OCI-LY1 (cell line): Measurements from ENCODE around the gene SLC10A4.
"Not testable (repeated sequence)": the region's sequence is repeated elsewhere in the genome, so short reads cannot be mapped to it uniquely, and the experiment has no call there.

Experiments used
- H2AFZ ChIP-seq: fragments of 200-600 bp; sonication (generic), shearing (Covaris generic); 2 replicates; pipeline ENCODE4 v1.6.0; 2014; ENCODE audit warnings: antibody characterized with exemption, mild to moderate bottlenecking, low read length
- H3F3A ChIP-seq: fragments of 200-600 bp; sonication (generic), shearing (Covaris generic); 2 replicates; pipeline ENCODE4 v1.6.0; 2014; ENCODE audit warnings: mild to moderate bottlenecking, antibody characterized with exemption, low read length, moderate library complexity; ENCODE audit not compliant: insufficient read depth
- H3K27ac ChIP-seq: fragments of 200-600 bp; sonication (generic); 2 replicates; pipeline ENCODE4 v1.5.1; 2014; ENCODE audit warnings: low read length, mixed run types, mild to moderate bottlenecking, low read depth; ENCODE audit not compliant: poor library complexity, severe bottlenecking
- H3K27me3 ChIP-seq: fragments of 200-600 bp; sonication (generic); 2 replicates; pipeline ENCODE4 v1.6.0; 2014; ENCODE audit warnings: antibody characterized with exemption, mild to moderate bottlenecking, low read length, moderate library complexity; ENCODE audit not compliant: insufficient read depth
- H3K36me3 ChIP-seq: fragments of 200-600 bp; sonication (generic); 2 replicates; pipeline ENCODE4 v1.6.1; 2014; ENCODE audit warnings: mild to moderate bottlenecking, antibody characterized with exemption, low read length, moderate library complexity, mixed read lengths; ENCODE audit not compliant: insufficient read depth
- H3K4me1 ChIP-seq: fragments of 200-600 bp; sonication (generic); 2 replicates; pipeline ENCODE4 v1.5.1; 2014; ENCODE audit warnings: mild to moderate bottlenecking, low read length, moderate library complexity; ENCODE audit not compliant: insufficient read depth, severe bottlenecking
- H3K4me2 ChIP-seq: fragments of 200-600 bp; sonication (generic), shearing (Covaris generic); 2 replicates; pipeline ENCODE4 v1.6.1; 2014; ENCODE audit warnings: low read length
- H3K4me3 ChIP-seq: fragments of 200-600 bp; sonication (generic); 2 replicates; pipeline ENCODE4 v1.5.1; 2014; ENCODE audit warnings: low read length, low read depth, mild to moderate bottlenecking, mixed read lengths; ENCODE audit not compliant: poor library complexity, severe bottlenecking
- H3K79me2 ChIP-seq: fragments of 200-600 bp; shearing (Covaris generic); 2 replicates; pipeline ENCODE4 v1.6.1; 2016; ENCODE audit warnings: mixed run types, low read length, mixed read lengths; ENCODE audit not compliant: insufficient read depth
- H3K9ac ChIP-seq: fragments of 200-600 bp; sonication (generic), shearing (Covaris generic); 2 replicates; pipeline ENCODE4 v1.6.1; 2014; ENCODE audit warnings: mild to moderate bottlenecking, low read length, mixed read lengths
- H3K9me2 ChIP-seq: fragments of 200-600 bp; sonication (generic), shearing (Covaris generic); 2 replicates; pipeline ENCODE4 v1.6.1; 2014; ENCODE audit warnings: low read depth, mild to moderate bottlenecking, low read length, mixed read lengths
- H3K9me3 ChIP-seq: fragments of 200-600 bp; shearing (Covaris generic); 2 replicates; pipeline ENCODE4 v1.6.1; 2014; ENCODE audit warnings: low read length, mixed read lengths
- H4K20me1 ChIP-seq: fragments of 200-600 bp; sonication (generic), shearing (Covaris generic); 2 replicates; pipeline ENCODE4 v1.6.0; 2016; ENCODE audit warnings: mild to moderate bottlenecking, low read length; ENCODE audit not compliant: insufficient read depth
- CTCF ChIP-seq: fragments of 200-600 bp; sonication (generic), shearing (Covaris generic); IDR thresholded peaks from 2 replicates; pipeline ENCODE4 v1.5.1; 2017; ENCODE audit warnings: mild to moderate bottlenecking, antibody characterized with exemption, low read length, moderate library complexity, mixed read lengths
- EZH2 ChIP-seq: fragments of 200-600 bp; sonication (generic), shearing (Covaris generic); IDR thresholded peaks from 2 replicates; pipeline ENCODE4 v1.8.0; 2017; ENCODE audit warnings: borderline replicate concordance, mixed run types, mild to moderate bottlenecking, antibody characterized with exemption, low read length, moderate library complexity, mixed read lengths

SLC10A4 gene

GRCh38 chr4:48450740-48451139, 32.4 kb upstream of the SLC10A4 start:
- H3K9me2 ChIP-seq = no peaks in the 10 kb centered on the region
- no peaks in the 10 kb centered on the region for H3K36me3 ChIP-seq
- no peak overlapping the region for H3K27ac ChIP-seq
- no peaks in the 10 kb centered on the region for H3K9me3 ChIP-seq
- no peak overlapping the region for H2AFZ ChIP-seq
- H3K9ac ChIP-seq = no peak overlapping the region
- no peaks in the 10 kb centered on the region for H3K79me2 ChIP-seq
- H4K20me1 ChIP-seq = no peaks in the 10 kb centered on the region
- no peaks in the 10 kb centered on the region for H3K27me3 ChIP-seq
- H3K4me3 ChIP-seq = no peak overlapping the region
- no peak overlapping the region for H3K4me2 ChIP-seq
- H3F3A ChIP-seq = no peaks in the 10 kb centered on the region
- H3K4me1 ChIP-seq = no peaks in the 10 kb centered on the region
- TF ChIP-seq EZH2 (no peak), CTCF (no peak)

- H3F3A ChIP-seq, H3K4me1 ChIP-seq: not testable (repeated sequence)
Observed at GRCh38 chr4:48451656-48452055, 31.5 kb upstream of the SLC10A4 start.

GRCh38 chr4:48454591-48454990, 28.6 kb upstream of the SLC10A4 start:
- H3K4me2 ChIP-seq = no peak overlapping the region
- no peak overlapping the region for H3K9ac ChIP-seq
- no peak overlapping the region for H3K4me3 ChIP-seq
- H3K27ac ChIP-seq = no peak overlapping the region
- H3F3A ChIP-seq = no peaks in the 10 kb centered on the region
- H3K9me2 ChIP-seq = no peaks in the 10 kb centered on the region
- H4K20me1 ChIP-seq = no peaks in the 10 kb centered on the region
- H3K27me3 ChIP-seq = no peaks in the 10 kb centered on the region
- no peak overlapping the region for H2AFZ ChIP-seq
- no peaks in the 10 kb centered on the region for H3K36me3 ChIP-seq
- no peaks in the 10 kb centered on the region for H3K79me2 ChIP-seq
- no peaks in the 10 kb centered on the region for H3K9me3 ChIP-seq
- TF ChIP-seq EZH2 (no peak), CTCF (no peak)
- H3K4me1 ChIP-seq = no peaks in the 10 kb centered on the region

More at GRCh38 chr4:48451656-48452055, 31.5 kb upstream of the SLC10A4 start:
- H3K9ac ChIP-seq, H4K20me1 ChIP-seq, H3K4me3 ChIP-seq, H3K27me3 ChIP-seq, H3K9me2 ChIP-seq, H3K27ac ChIP-seq, H3K36me3 ChIP-seq, H3K9me3 ChIP-seq, H3K4me2 ChIP-seq, H2AFZ ChIP-seq, H3K79me2 ChIP-seq: not testable (repeated sequence)

GRCh38 chr4:48461000-48461399, 22.1 kb upstream of the SLC10A4 start:
- Histone ChIP-seq H3K4me3 (no peak overlapping the region), H3K36me3 (no peaks in the 10 kb centered on the region), H3K79me2 (no peaks in the 10 kb centered on the region), H3K27me3 (no peaks in the 10 kb centered on the region), H3K4me2 (no peak overlapping the region), H3K9ac (no peak overlapping the region), H3K27ac (no peak overlapping the region), H4K20me1 (no peaks in the 10 kb centered on the region), H3F3A (no peaks in the 10 kb centered on the region), H3K9me3 (no peaks in the 10 kb centered on the region), H3K4me1 (no peaks in the 10 kb centered on the region), H2AFZ (no peak overlapping the region), H3K9me2 (no peaks in the 10 kb centered on the region)
- TF ChIP-seq EZH2 (no peak), CTCF (no peak)
